Spleen (tissue), 11 donors: ENCODE measurements around the gene SDK1. TPM values are rescaled to one million over a fixed set of nuclear protein-coding genes. Genes with fewer than 3 reads are reported as not detected.

Experiments used
- DNase-seq: peaks from one replicate; pipeline ENCODE4 v3.0.0-alpha.2; 2020
- H3K27ac ChIP-seq, 8 donors: fragments of 200-600 bp; sonication (generic) in 7 of 8; 1 replicate in 4 of 8; 2 replicates in 4 of 8; pipeline versions ENCODE4 v1.5.0 to v1.8.0; 2016 to 2021; ENCODE audit warnings: inconsistent platforms in 4 of 8, mild to moderate bottlenecking in 4 of 8, moderate library complexity in 1 of 8
- H3K27me3 ChIP-seq, 7 donors: fragments of 200-600 bp; sonication (generic) in 6 of 7; replicated peaks in 1 of 7; 1 replicate in 4 of 7; 2 replicates in 3 of 7; pipeline versions ENCODE4 v1.5.0 to v1.8.0; 2016 to 2021; ENCODE audit warnings: inconsistent platforms in 3 of 7, mild to moderate bottlenecking in 1 of 7
- H3K36me3 ChIP-seq, 6 donors: fragments of 200-600 bp; sonication (generic) in 5 of 6; 1 replicate in 4 of 6; 2 replicates in 2 of 6; pipeline versions ENCODE4 v1.5.0 to v1.8.0; 2016 to 2021; ENCODE audit warnings: inconsistent platforms in 2 of 6
- H3K4me1 ChIP-seq, 6 donors: fragments of 200-600 bp; sonication (generic) in 5 of 6; 1 replicate in 3 of 6; 2 replicates in 3 of 6; pipeline versions ENCODE4 v1.5.0 to v1.8.0; 2016 to 2021; ENCODE audit warnings: inconsistent platforms in 3 of 6
- H3K4me3 ChIP-seq, 8 donors: fragments of 200-600 bp; sonication (generic) in 7 of 8; 1 replicate in 4 of 8; 2 replicates in 4 of 8; pipeline versions ENCODE4 v1.5.0 to v1.8.0; 2016 to 2021; ENCODE audit warnings: inconsistent platforms in 4 of 8, mild to moderate bottlenecking in 4 of 8, moderate library complexity in 2 of 8
- H3K9me3 ChIP-seq, 8 donors: fragments of 200-600 bp; sonication (generic) in 7 of 8; 1 replicate in 4 of 8; 2 replicates in 4 of 8; pipeline versions ENCODE4 v1.5.0 to v1.8.0; 2016 to 2021; ENCODE audit warnings: inconsistent platforms in 4 of 8
- POLR2A ChIP-seq, 3 donors: fragments of 450-650 bp; IDR thresholded peaks; one replicate each; pipeline ENCODE4 v1.5.1; 2017; ENCODE audit warnings: antibody characterized with exemption in 3 of 3, mild to moderate bottlenecking in 1 of 3
- POLR2AphosphoS5 ChIP-seq, 3 donors: sonication (generic); formaldehyde crosslinking; IDR thresholded peaks; one replicate each; pipeline ENCODE4 v1.5.1; 2017; ENCODE audit warnings: antibody characterized with exemption in 3 of 3
- WGBS, 5 donors: extraction: QIAGEN DNeasy Blood & Tissue Kit in 3 of 5; methylation state at CpG; one replicate each; pipeline versions ENCODE4 v1.1.5 to v1.1.7; 2013 to 2018; 5-methylcytosine and 5-hydroxymethylcytosine counted together
- intact Hi-C: fragments of 100-400 bp; cut with DNase I; formaldehyde crosslinking; loops from one replicate; pipeline ENCODE4 v1.15.0; 2023; ENCODE audit warnings: low total_unique reads
- polyA plus RNA-seq, 3 donors: library from polyadenylated mRNA; stranded (reverse); fragments of 200-250 nt; gene quantifications; one replicate each; pipeline ENCODE4 v1.2.1, GENCODE V29; 2013
- total RNA-seq, 7 donors: library from RNA; depleted of rRNA in 3 of 7; stranded (reverse); fragments of >200 nt in 3 of 7; fragmentation: NEBNext Ultra II Directional in 4 of 7; extraction: Animal tissue kit (Norgen Biotek cat#: 25700) in 4 of 7; gene quantifications; one replicate each; pipeline versions ENCODE4 v1.1.0 to v1.2.1, GENCODE V29; 2016 to 2021
- TF ChIP-seq, protein P1 (sequence below), 11 experiments: fragments of 200-600 bp in 7 of 11; fragments of 450-650 bp in 4 of 11; sonication (generic) in 4 of 11; IDR thresholded peaks in 8 of 11; conservative IDR thresholded peaks in 3 of 11; 1 replicate in 7 of 11; 2 replicates in 4 of 11; pipeline versions ENCODE4 v1.4.0 to v1.8.0; 2016 to 2021; ENCODE audit warnings: antibody characterized with exemption in 11 of 11, inconsistent platforms in 4 of 11, mild to moderate bottlenecking in 1 of 11
- donor health status: healthy with polysubstance abuse.
- donor health status: DM: no; HTN: no; CAD: no; lungs with moderate emphysema.
- donor health status: DM: no; HTN: no; CAD: no.
- donor health status: Bipolar disorder and iron deficiency.
- donor health status: healthy.
- donor health status: DM: no; HTN: no; CAD: no.
- donor health status: DM: yes; HTN: yes; CAD: no.

The SDK1 gene
- total and polyA plus RNA-seq, 10 donors: 3.2 to 54.1 (median 35.1) TPM

- H3K27ac ChIP-seq: no peak overlapping the region
- no peak overlapping the region for H3K4me3 ChIP-seq
- 85 to 89% (median 87%) methylated on average over 14 of the region's 14 CpGs for WGBS, 5 donors
- no peak for TF ChIP-seq POLR2AphosphoS5 (IDR thresholded peaks at IDR 0.05)
- no peak for TF ChIP-seq POLR2A (IDR thresholded peaks at IDR 0.05)
- TF ChIP-seq, protein P1, sequence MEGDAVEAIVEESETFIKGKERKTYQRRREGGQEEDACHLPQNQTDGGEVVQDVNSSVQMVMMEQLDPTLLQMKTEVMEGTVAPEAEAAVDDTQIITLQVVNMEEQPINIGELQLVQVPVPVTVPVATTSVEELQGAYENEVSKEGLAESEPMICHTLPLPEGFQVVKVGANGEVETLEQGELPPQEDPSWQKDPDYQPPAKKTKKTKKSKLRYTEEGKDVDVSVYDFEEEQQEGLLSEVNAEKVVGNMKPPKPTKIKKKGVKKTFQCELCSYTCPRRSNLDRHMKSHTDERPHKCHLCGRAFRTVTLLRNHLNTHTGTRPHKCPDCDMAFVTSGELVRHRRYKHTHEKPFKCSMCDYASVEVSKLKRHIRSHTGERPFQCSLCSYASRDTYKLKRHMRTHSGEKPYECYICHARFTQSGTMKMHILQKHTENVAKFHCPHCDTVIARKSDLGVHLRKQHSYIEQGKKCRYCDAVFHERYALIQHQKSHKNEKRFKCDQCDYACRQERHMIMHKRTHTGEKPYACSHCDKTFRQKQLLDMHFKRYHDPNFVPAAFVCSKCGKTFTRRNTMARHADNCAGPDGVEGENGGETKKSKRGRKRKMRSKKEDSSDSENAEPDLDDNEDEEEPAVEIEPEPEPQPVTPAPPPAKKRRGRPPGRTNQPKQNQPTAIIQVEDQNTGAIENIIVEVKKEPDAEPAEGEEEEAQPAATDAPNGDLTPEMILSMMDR (IDR thresholded peaks at IDR 0.05 in 8 of 11, conservative IDR thresholded peaks at IDR 0.05 in 3 of 11): no peak
- DNase-seq: no peak
- H3K27me3 ChIP-seq: no peaks in the 10 kb centered on the region
- H3K36me3 ChIP-seq: peaks cover 0 to 10% (median 0%) of the 10 kb centered on the region in 6 donors
- no peaks in the 10 kb centered on the region for H3K9me3 ChIP-seq
- intact Hi-C loops: no loop called here
- H3K4me1 ChIP-seq: no peaks in the 10 kb centered on the region
These were observed 862.0 kb downstream of the SDK1 start for GRCh38 chr7:4162884-4163564.

- no peaks in the 10 kb centered on the region for H3K27me3 ChIP-seq
- H3K4me1 ChIP-seq: no peaks in the 10 kb centered on the region
- no peak overlapping the region for H3K27ac ChIP-seq
- DNase-seq: peak; percentile 64
- H3K9me3 ChIP-seq: no peaks in the 10 kb centered on the region
- H3K36me3 ChIP-seq: peaks cover 0 to 10% (median 0%) of the 10 kb centered on the region in 6 donors
- intact Hi-C loops: no loop called here
- H3K4me3 ChIP-seq: no peak overlapping the region
- WGBS, 5 donors: 88 to 95% (median 91%) methylated on average over 11 to 13 of the region's 13 CpGs
- TF ChIP-seq POLR2AphosphoS5 (IDR thresholded peaks at IDR 0.05): no peak
- TF ChIP-seq, protein P1 (IDR thresholded peaks at IDR 0.05 in 8 of 11, conservative IDR thresholded peaks at IDR 0.05 in 3 of 11): no peak
- TF ChIP-seq POLR2A (IDR thresholded peaks at IDR 0.05): no peak
These were observed 862.6 kb downstream of the SDK1 start for GRCh38 chr7:4163565-4164203.

DNA sequence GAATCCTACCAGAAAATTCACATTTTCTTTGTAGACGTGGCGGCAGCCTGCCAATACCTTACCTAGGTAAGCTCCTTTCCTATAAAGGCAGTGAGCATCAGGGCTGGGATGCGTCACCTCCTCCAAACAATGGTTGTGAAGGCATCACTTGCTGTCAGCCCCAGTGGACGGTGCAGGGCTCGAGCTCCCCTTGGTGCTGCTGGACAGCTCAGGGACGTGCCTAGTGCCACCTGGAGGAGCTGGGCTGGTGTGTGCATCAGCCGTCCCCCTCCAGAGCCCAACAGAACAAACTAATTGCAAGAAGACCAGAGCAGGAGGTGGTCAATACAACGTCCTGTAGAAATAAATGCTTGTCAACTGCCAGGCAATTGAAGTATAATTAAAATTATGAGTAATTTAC, 863.5 kb downstream of the SDK1 start:
- H3K4me1 ChIP-seq: no peaks in the 10 kb centered on the region
- TF ChIP-seq POLR2A (IDR thresholded peaks at IDR 0.05) (no peak), POLR2AphosphoS5 (IDR thresholded peaks at IDR 0.05) (no peak)
- TF ChIP-seq, protein P1 (IDR thresholded peaks at IDR 0.05 in 8 of 11, conservative IDR thresholded peaks at IDR 0.05 in 3 of 11): no peak
- H3K4me3 ChIP-seq: no peak overlapping the region
- H3K9me3 ChIP-seq: no peaks in the 10 kb centered on the region
- no peaks in the 10 kb centered on the region for H3K27me3 ChIP-seq
- H3K36me3 ChIP-seq: peaks cover 0 to 10% (median 0%) of the 10 kb centered on the region in 6 donors
- WGBS, 5 donors: 76 to 84% (median 80%) methylated on average over 7 to 8 of the region's 8 CpGs
- peak; percentile 58 for DNase-seq
- no peak overlapping the region for H3K27ac ChIP-seq
- intact Hi-C loops: no loop called here

- H3K4me1 ChIP-seq: no peaks in the 10 kb centered on the region
- intact Hi-C loops: no loop called here
- WGBS, 5 donors: 87 to 93% (median 88%) methylated on average over 14 of the region's 14 CpGs
- H3K36me3 ChIP-seq: peaks cover 0 to 9% (median 0%) of the 10 kb centered on the region in 6 donors
- no peak for DNase-seq
- no peaks in the 10 kb centered on the region for H3K9me3 ChIP-seq
- H3K4me3 ChIP-seq: no peak overlapping the region
- no peak for TF ChIP-seq POLR2A (IDR thresholded peaks at IDR 0.05)
- TF ChIP-seq POLR2AphosphoS5 (IDR thresholded peaks at IDR 0.05): no peak
- TF ChIP-seq, protein P1 (IDR thresholded peaks at IDR 0.05 in 8 of 11, conservative IDR thresholded peaks at IDR 0.05 in 3 of 11): no peak
- no peak overlapping the region for H3K27ac ChIP-seq
- H3K27me3 ChIP-seq: no peaks in the 10 kb centered on the region
These were observed 865.3 kb downstream of the SDK1 start for GRCh38 chr7:4166340-4166739.
